ENCODE measurements around the gene LRRC8A.

The LRRC8A gene

GRCh38 chr9:128885798-128886197 lies 3.9 kb downstream of the LRRC8A start:
- H3F3A ChIP-seq (ENCODE audit: control insufficient read depth, insufficient read depth), result peaks cover 6% of the 10 kb centered on the region
- no peaks in the 10 kb centered on the region for H3K9me3 ChIP-seq (ENCODE audit: control insufficient read depth, insufficient read depth, low read length)
- no peaks in the 10 kb centered on the region for H4K20me1 ChIP-seq (ENCODE audit: control insufficient read depth, insufficient read depth, low read depth, low read length)
- H3K4me1 ChIP-seq (ENCODE audit: control insufficient read depth, low read length), result peaks cover 14% of the 10 kb centered on the region
- no peaks in the 10 kb centered on the region for H3K9me2 ChIP-seq (replicated peaks; ENCODE audit: control insufficient read depth, low read length)
- no peak overlapping the region for H3K27ac ChIP-seq (ENCODE audit: low read depth, low read length)
- no peaks in the 10 kb centered on the region for H3K27me3 ChIP-seq (ENCODE audit: control insufficient read depth, low read length)
- TF ChIP-seq EZH2phosphoT487 (IDR thresholded peaks at IDR 0.05; ENCODE audit: borderline replicate concordance, low read length), result no peak
- no peak for TF ChIP-seq CTCF (IDR thresholded peaks at IDR 0.05; ENCODE audit: low read depth, low read length, poor library complexity, severe bottlenecking)
- H3K36me3 ChIP-seq (ENCODE audit: control insufficient read depth, low read length), result peaks cover 44% of the 10 kb centered on the region
- peaks cover 71% of the 10 kb centered on the region for H3K79me2 ChIP-seq (ENCODE audit: control insufficient read depth, low read length)
- H3K4me2 ChIP-seq (ENCODE audit: low read length), result no peak overlapping the region
- no peak overlapping the region for H3K4me3 ChIP-seq (ENCODE audit: low read length)

GRCh38 chr9:128886211-128886891 lies 4.4 kb downstream of the LRRC8A start:
- H4K20me1 ChIP-seq (ENCODE audit: control insufficient read depth, insufficient read depth, low read depth, low read length), result no peaks in the 10 kb centered on the region
- no peak overlapping the region for H3K27ac ChIP-seq (ENCODE audit: low read depth, low read length)
- H3K9me3 ChIP-seq (ENCODE audit: control insufficient read depth, insufficient read depth, low read length), result no peaks in the 10 kb centered on the region
- H3K9me2 ChIP-seq (replicated peaks; ENCODE audit: control insufficient read depth, low read length), result no peaks in the 10 kb centered on the region
- peaks cover 67% of the 10 kb centered on the region for H3K79me2 ChIP-seq (ENCODE audit: control insufficient read depth, low read length)
- H3F3A ChIP-seq (ENCODE audit: control insufficient read depth, insufficient read depth), result peaks cover 3% of the 10 kb centered on the region
- no peaks in the 10 kb centered on the region for H3K27me3 ChIP-seq (ENCODE audit: control insufficient read depth, low read length)
- H3K4me2 ChIP-seq (ENCODE audit: low read length), result no peak overlapping the region
- H3K36me3 ChIP-seq (ENCODE audit: control insufficient read depth, low read length), result peaks cover 43% of the 10 kb centered on the region
- no peak overlapping the region for H3K4me3 ChIP-seq (ENCODE audit: low read length)
- TF ChIP-seq CTCF (IDR thresholded peaks at IDR 0.05; ENCODE audit: low read depth, low read length, poor library complexity, severe bottlenecking), result no peak
- no peak for TF ChIP-seq EZH2phosphoT487 (IDR thresholded peaks at IDR 0.05; ENCODE audit: borderline replicate concordance, low read length)
- peaks cover 13% of the 10 kb centered on the region for H3K4me1 ChIP-seq (ENCODE audit: control insufficient read depth, low read length)

GRCh38 chr9:128887049-128887448 lies 5.1 kb downstream of the LRRC8A start:
- no peaks in the 10 kb centered on the region for H3K27me3 ChIP-seq (ENCODE audit: control insufficient read depth, low read length)
- H3K27ac ChIP-seq (ENCODE audit: low read depth, low read length), result no peak overlapping the region
- H3K9me3 ChIP-seq (ENCODE audit: control insufficient read depth, insufficient read depth, low read length), result no peaks in the 10 kb centered on the region
- H3K4me2 ChIP-seq (ENCODE audit: low read length), result no peak overlapping the region
- TF ChIP-seq EZH2phosphoT487 (IDR thresholded peaks at IDR 0.05; ENCODE audit: borderline replicate concordance, low read length), result no peak
- no peak for TF ChIP-seq CTCF (IDR thresholded peaks at IDR 0.05; ENCODE audit: low read depth, low read length, poor library complexity, severe bottlenecking)
- peaks cover 13% of the 10 kb centered on the region for H3K4me1 ChIP-seq (ENCODE audit: control insufficient read depth, low read length)
- no peaks in the 10 kb centered on the region for H3K9me2 ChIP-seq (replicated peaks; ENCODE audit: control insufficient read depth, low read length)
- peaks cover 48% of the 10 kb centered on the region for H3K36me3 ChIP-seq (ENCODE audit: control insufficient read depth, low read length)
- peaks cover 68% of the 10 kb centered on the region for H3K79me2 ChIP-seq (ENCODE audit: control insufficient read depth, low read length)
- no peaks in the 10 kb centered on the region for H3F3A ChIP-seq (ENCODE audit: control insufficient read depth, insufficient read depth)
- H3K4me3 ChIP-seq (ENCODE audit: low read length), result no peak overlapping the region
- no peaks in the 10 kb centered on the region for H4K20me1 ChIP-seq (ENCODE audit: control insufficient read depth, insufficient read depth, low read depth, low read length)

Measured in DOHH2 (cell line).